K562 (cell line): ENCODE results near the gene MICAL2. TPM values are rescaled to one million over a fixed set of nuclear protein-coding genes. Genes with fewer than 3 reads are reported as not detected.

Experiments used
- ATF3 ChIP-seq, 2 experiments: fragments of 450-650 bp in 1 of 2; sonication (generic) in 1 of 2; formaldehyde crosslinking in 1 of 2; IDR thresholded peaks in 1 of 2; conservative IDR thresholded peaks in 1 of 2; 2 replicates each; pipeline versions ENCODE4 v1.6.1 to v1.8.1; 2016 to 2023; ENCODE audit warnings: mild to moderate bottlenecking in 2 of 2, moderate library complexity in 2 of 2, inconsistent platforms in 1 of 2, missing genetic modification reagents in 1 of 2
- POLR3A ChIP-seq: IDR thresholded peaks from 2 replicates; pipeline ENCODE4 v1.6.1; 2011; ENCODE audit warnings: borderline replicate concordance, mild to moderate bottlenecking, moderate library complexity; ENCODE audit not compliant: insufficient read length, insufficient read depth; ENCODE audit errors: extremely low read depth
- polyA plus RNA-seq, 8 experiments: library from polyadenylated mRNA; depleted of rRNA in 4 of 8; stranded (reverse) in 5 of 8; unstranded in 3 of 8; fragments of >200 nt; fragmentation: Nextera tagmentation in 2 of 8; fragmentation: Illumina TruSeq in 1 of 8; extraction: Ambion mirVana in 2 of 8; extraction: Trizol in 1 of 8; gene quantifications; 2 replicates each; pipeline versions ENCODE4 v1.2.1 to v1.2.3, GENCODE V29; 2011 to 2014; ENCODE audit warnings: inconsistent platforms in 1 of 8, missing spikeins in 1 of 8
- total RNA-seq, 7 experiments: library from RNA; depleted of rRNA in 6 of 7; stranded (reverse); fragments of >200 nt in 6 of 7; fragmentation: Illumina TruSeq in 2 of 7; extraction: Trizol in 2 of 7; gene quantifications; 2 replicates each; pipeline versions ENCODE4 v1.2.1 to v1.2.3, GENCODE V29; 2011 to 2021; ENCODE audit warnings: low replicate concordance in 1 of 7
- TF ChIP-seq, protein P1 (sequence below), 2 experiments: fragments of 450-650 bp; IDR thresholded peaks; 2 replicates each; pipeline ENCODE4 v1.6.1; 2018; ENCODE audit warnings: mild to moderate bottlenecking in 2 of 2, low read depth in 1 of 2; ENCODE audit not compliant: partially characterized antibody in 2 of 2

MICAL2 gene
- total and polyA plus RNA-seq, 9 of the 15 experiments (the other 6 are each of a cell fraction or from before 2014, with no cell fraction given): 4.7 to 64.2 (median 33.6) TPM

GRCh38 chr11:12232817-12233601, 122.6 kb downstream of the MICAL2 start (continued):
- TF ChIP-seq, protein P1, sequence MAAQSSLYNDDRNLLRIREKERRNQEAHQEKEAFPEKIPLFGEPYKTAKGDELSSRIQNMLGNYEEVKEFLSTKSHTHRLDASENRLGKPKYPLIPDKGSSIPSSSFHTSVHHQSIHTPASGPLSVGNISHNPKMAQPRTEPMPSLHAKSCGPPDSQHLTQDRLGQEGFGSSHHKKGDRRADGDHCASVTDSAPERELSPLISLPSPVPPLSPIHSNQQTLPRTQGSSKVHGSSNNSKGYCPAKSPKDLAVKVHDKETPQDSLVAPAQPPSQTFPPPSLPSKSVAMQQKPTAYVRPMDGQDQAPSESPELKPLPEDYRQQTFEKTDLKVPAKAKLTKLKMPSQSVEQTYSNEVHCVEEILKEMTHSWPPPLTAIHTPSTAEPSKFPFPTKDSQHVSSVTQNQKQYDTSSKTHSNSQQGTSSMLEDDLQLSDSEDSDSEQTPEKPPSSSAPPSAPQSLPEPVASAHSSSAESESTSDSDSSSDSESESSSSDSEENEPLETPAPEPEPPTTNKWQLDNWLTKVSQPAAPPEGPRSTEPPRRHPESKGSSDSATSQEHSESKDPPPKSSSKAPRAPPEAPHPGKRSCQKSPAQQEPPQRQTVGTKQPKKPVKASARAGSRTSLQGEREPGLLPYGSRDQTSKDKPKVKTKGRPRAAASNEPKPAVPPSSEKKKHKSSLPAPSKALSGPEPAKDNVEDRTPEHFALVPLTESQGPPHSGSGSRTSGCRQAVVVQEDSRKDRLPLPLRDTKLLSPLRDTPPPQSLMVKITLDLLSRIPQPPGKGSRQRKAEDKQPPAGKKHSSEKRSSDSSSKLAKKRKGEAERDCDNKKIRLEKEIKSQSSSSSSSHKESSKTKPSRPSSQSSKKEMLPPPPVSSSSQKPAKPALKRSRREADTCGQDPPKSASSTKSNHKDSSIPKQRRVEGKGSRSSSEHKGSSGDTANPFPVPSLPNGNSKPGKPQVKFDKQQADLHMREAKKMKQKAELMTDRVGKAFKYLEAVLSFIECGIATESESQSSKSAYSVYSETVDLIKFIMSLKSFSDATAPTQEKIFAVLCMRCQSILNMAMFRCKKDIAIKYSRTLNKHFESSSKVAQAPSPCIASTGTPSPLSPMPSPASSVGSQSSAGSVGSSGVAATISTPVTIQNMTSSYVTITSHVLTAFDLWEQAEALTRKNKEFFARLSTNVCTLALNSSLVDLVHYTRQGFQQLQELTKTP (IDR thresholded peaks at IDR 0.05; ENCODE audit: low read depth in 1 of 2, partially characterized antibody in 2 of 2): no peak
- TF ChIP-seq ATF3 (IDR thresholded peaks at IDR 0.05) (peak; percentile 43; the same call in 1 of the 2 replicates), ATF3 (CRISPR knock-in tag; conservative IDR thresholded peaks at IDR 0.05) (no peak), POLR3A (no peak)
- TF ChIP-seq, all 486 proteins: peak for 2
